K562 (cell line): ENCODE measurements around the gene TRERF1. TPM values are rescaled to one million over a fixed set of nuclear protein-coding genes. Genes with fewer than 3 reads are reported as not detected.

Source experiments
- DEAF1 ChIP-seq: fragments of 450-650 bp; formaldehyde crosslinking; IDR thresholded peaks from 2 replicates; pipeline ENCODE4 v1.4.0; 2020; ENCODE audit warnings: mild to moderate bottlenecking, moderate library complexity
- GMEB1 ChIP-seq: fragments of 250-450 bp; sonication (Bioruptor Pico); IDR thresholded peaks from 2 replicates; pipeline ENCODE4 v1.4.0; 2020; ENCODE audit warnings: mild to moderate bottlenecking
- HSF4 ChIP-seq: fragments of 250-450 bp; sonication (Bioruptor Pico); IDR thresholded peaks from 2 replicates; pipeline ENCODE4 v2.1.2; 2022; ENCODE audit warnings: mild to moderate bottlenecking, moderate library complexity, borderline replicate concordance
- KLF6 ChIP-seq: fragments of 250-450 bp; sonication (Bioruptor Pico); IDR thresholded peaks from 2 replicates; pipeline ENCODE4 v1.4.0; 2020; ENCODE audit warnings: mild to moderate bottlenecking, moderate library complexity, borderline replicate concordance
- MXD1 ChIP-seq: fragments of 250-450 bp; sonication (Bioruptor Pico); IDR thresholded peaks from 2 replicates; pipeline ENCODE4 v1.8.0; 2021; ENCODE audit warnings: borderline replicate concordance, mild to moderate bottlenecking, moderate library complexity; ENCODE audit not compliant: poor library complexity, severe bottlenecking
- RNF2 ChIP-seq: sonication (generic); IDR thresholded peaks from 2 replicates; pipeline ENCODE4 v1.6.1; 2016
- ZNF592 ChIP-seq: fragments of 450-650 bp; IDR thresholded peaks from 2 replicates; pipeline ENCODE4 v1.6.1; 2017; ENCODE audit warnings: antibody characterized with exemption, mild to moderate bottlenecking
- polyA plus RNA-seq, 8 experiments: library from polyadenylated mRNA; depleted of rRNA in 4 of 8; stranded (reverse) in 5 of 8; unstranded in 3 of 8; fragments of >200 nt; fragmentation: Nextera tagmentation in 2 of 8; fragmentation: Illumina TruSeq in 1 of 8; extraction: Ambion mirVana in 2 of 8; extraction: Trizol in 1 of 8; gene quantifications; 2 replicates each; pipeline versions ENCODE4 v1.2.1 to v1.2.3, GENCODE V29; 2011 to 2014; ENCODE audit warnings: inconsistent platforms in 1 of 8, missing spikeins in 1 of 8
- total RNA-seq, 7 experiments: library from RNA; depleted of rRNA in 6 of 7; stranded (reverse); fragments of >200 nt in 6 of 7; fragmentation: Illumina TruSeq in 2 of 7; extraction: Trizol in 2 of 7; gene quantifications; 2 replicates each; pipeline versions ENCODE4 v1.2.1 to v1.2.3, GENCODE V29; 2011 to 2021; ENCODE audit warnings: low replicate concordance in 1 of 7

TRERF1 gene
- total and polyA plus RNA-seq, 9 of the 15 experiments (the other 6 are each of a cell fraction or from before 2014, with no cell fraction given) = 0.04 to 0.20 (median 0.07) TPM; not detected in 3

GRCh38 chr6:42321976-42322375 is 129.8 kb downstream of the TRERF1 start (continued):
- TF ChIP-seq MXD1 (CRISPR knock-in tag) (no peak), GMEB1 (CRISPR knock-in tag) (no peak), DEAF1 (CRISPR knock-in tag) (no peak), RNF2 (no peak), HSF4 (no peak), KLF6 (no peak), ZNF592 (no peak)
